Bone marrow (tissue), 2 donors: Measurements from ENCODE around the gene JAG2.

Experiments
- DNase-seq, 2 donors: peaks; one replicate each; lab custom pipeline; 2025; lab: John Stamatoyannopoulos, UW

The JAG2 gene

GRCh38 chr14:105182296-105183020 lies 13.9 kb upstream of the JAG2 start:
- DNase-seq: no peak

DNA sequence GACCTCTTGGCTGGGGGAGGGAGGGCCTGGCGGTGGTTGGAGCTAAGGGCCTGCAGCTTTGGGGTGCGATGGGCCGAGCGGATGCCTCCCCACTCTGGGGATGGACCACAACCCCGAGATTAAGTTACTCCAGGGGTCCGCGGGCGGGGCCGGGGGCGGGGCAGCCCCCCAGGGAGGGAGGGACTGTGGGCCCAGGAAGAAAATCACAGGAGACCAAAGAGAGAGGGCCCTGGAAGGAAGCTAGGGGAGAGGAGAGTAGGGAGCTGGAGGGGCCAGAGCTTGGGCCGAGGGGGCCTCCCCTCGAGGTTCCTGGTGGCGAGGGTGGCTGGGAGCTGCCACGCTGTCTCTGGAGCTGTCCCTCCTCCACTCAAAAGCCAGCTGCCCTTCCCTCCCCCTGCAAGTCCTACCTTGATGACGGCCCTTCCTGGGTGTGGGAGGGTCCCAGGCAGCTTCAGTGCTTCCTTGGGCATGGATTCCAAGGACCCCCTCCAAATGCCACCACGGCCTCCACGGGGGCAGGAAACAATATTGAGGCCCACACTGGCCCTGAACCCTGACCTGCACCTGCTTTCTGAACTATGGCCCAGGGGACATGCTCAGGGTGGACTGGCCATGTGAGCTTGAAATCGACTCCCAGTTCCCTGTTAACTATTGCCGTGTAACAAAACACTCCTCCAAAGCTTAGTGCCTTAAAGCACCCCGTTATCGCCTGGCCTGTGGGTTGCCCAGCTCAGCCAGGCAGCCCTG lies 13.1 kb upstream of the JAG2 start:
- no peak for DNase-seq

DNA sequence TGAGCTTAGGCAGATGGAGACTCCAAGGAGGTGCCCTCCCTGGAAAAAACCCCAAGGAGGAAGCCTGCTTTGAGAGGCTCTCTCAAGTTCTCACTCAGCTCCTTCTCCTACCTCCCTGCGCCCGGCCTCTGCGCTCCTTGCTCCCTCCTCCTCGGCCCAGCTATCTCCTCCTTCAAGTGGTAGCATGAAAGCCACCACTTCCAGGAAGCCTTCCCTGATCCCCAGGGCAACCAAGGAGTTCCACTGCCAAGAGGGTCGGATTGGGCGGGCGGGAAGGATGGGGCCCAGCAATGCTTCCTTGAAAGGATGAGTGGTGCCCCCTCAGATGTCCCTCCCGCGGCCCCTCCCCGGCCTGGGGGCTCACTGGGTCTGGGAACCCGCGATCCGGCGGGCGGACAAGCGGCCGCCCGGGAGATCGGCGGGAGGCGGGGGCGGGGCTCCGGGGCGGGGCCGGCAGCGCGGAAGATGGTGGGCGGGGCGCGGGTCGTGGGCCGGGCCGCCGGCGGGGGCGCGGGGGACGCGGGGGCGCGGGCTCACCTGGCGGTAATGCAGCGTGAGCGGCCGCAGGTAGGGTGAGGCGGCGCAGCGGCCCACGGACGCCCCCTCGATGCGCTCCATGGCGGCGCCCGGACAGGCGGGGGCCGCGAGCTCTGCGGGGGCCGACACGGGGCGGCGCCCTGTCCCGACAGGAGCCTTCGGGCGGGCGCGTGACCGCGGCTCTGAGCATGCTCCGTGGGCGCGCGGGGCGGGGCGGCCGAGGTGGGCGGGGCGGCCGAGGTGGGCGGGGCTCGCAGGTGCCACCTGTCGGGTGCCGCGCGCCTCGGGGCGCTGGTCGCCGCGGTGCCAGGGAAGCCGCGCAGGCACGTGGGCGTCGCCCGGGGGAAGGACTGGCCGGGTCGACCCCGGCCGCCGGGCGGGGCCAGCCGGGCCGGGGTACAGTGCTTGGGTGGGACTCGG lies 12.3 kb upstream of the JAG2 start, which contains the start of gene NUDT14:
Gene NUDT14 (minus strand): TSS at position 721 of the 957 bp plus-strand sequence. CDS start 103 bp downstream, at position 618.
- peak in 1 of 2 donors; percentile 24 for DNase-seq

- no peak for DNase-seq
These were observed 10.6 kb upstream of the JAG2 start for GRCh38 chr14:105179191-105179590.

DNA sequence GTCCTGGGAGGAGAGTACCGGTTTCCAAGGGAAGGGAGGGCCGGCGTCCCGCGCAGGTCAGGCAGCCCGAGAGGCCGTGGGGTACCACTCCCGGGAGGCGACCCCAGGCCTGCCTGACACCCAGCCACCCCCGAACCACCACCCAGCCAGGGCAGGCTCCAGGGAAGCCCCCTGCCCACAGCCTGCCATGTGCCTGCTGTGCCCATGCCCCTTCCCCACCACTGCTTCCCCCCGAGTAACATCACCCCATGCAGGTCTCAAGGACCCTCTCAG lies 10.2 kb upstream of the JAG2 start:
- no peak for DNase-seq

DNA sequence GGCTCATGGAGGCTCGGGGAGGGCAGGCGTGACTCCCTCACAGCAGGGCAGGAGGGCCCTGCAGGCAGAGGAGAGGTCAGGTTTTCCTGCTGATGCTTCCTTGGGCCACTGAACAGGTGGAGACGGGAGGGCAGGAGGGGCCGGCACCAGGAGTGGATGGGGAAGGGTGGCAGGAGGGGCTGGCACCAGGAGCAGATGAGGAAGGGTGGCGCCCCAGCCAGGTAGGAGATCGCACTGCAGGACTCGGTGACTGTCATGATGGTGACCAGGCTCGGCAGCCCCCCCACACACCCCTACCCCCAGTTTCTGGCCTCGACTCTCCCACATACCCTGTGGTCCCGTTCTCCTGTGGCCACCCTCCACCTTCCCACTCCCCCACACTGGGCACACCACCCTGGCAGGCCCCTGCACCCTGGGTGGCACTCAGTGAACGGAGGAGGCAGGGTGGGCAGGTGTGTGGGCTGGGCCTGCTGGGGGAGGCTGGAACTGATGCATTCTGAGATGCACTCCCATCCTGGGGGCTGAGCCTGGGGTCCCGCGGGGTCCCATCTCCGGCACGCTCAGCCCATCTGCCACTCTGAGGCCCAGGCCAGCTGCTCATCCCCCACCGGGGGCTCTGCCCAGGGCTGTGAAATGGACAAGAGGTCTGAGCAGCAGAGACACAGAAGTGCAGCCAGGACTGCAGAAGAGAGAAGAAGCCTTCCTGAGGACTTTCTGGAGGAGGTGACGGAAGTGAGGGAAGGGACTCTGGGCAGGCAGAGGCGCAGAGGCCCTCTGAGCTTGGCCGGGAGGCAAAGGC lies 9.7 kb upstream of the JAG2 start:
- no peak for DNase-seq

DNA sequence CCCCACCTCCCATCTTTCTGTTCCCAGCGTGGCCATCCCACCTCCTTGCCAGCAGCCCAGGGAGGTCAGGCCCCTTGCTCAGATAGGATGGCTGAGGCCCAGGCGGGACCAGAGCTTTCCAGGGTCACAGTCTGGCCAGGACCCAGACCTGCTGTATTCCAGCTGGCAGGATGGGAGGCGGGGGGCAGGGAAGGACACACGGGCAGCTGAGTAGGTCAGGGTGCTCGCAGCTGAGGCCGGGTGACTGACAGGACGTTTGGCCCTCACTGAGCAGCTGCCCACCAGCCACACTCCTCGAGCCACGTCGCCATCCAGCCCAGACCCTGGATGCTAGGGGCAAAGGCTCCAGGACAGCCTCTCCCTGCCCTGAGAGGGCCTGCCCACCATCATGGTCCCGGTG lies 8.5 kb upstream of the JAG2 start:
- DNase-seq: no peak

- DNase-seq: no peak
These were observed 7.9 kb upstream of the JAG2 start for GRCh38 chr14:105176513-105176912.

DNA sequence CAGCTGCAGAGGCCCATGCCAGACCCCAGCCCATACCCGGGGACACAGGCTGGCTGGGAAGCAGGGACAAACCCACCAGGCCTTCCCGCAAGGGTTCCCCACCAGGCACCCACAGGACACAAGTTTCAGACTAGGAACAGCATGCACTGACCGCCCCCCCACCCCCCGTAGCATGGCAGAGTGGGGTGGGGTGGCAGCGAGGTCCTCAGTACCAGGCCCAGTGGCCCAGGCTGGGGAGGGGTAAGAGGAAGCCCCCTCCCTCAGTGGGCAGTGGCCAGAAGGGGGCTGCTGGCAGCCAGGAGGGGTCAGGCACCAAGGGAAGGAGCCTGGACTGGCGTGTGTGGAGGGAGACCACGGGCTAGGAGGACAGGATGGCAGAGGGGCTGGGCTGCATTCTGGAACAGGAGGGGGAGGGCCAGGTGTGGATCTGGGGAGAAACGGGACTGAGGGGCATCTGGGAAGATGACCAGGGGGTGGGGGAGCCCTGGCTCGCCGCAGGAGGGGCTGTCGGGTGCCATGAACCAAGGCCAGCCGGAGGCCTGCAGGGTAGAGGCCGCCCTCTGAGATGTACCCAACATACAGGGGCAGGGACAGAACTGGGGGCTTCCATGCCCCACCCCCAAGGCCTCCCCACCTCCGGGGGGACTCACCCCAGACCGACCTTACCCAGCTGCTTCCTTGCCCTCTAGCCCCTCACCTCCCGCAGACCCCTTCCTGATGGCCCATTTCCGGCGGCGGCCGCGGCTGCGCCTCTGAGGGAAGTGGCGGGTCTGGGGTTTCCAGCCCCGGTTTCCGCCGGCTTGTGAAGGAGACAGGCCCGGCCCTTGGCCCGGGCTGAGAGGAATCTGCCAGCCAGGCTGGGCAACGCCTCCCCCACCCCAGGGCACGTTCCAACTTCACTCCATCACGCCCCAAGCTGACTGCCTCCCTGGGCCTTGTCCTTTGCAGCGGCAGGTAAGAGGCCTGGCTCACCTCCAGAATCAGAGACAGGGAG lies 5.6 kb upstream of the JAG2 start:
- DNase-seq: peak in 1 of 2 donors; percentile 58

DNA sequence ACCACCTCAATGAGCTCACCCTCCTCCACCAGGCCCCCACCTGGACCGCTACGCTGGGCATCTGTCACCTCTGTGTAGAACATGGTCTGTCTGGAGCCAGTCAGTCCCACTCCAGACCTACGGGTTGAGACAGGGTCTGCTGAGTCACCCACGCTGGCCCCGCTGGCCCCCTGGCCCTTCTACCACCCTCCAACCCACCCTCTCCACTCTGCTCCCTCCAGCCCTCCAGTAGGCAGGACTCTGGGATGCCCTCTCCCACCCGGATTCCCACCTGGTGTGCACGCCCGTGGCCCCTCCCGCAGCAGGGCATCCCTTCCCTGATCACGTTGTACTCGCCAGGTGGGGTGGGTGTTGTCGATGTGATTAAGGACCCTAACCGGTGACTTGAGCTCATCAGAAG lies 4.6 kb upstream of the JAG2 start:
- no peak for DNase-seq

- no peak for DNase-seq
These were observed 3.9 kb upstream of the JAG2 start for GRCh38 chr14:105172476-105172875.

GRCh38 chr14:105171004-105171673 lies 2.6 kb upstream of the JAG2 start:
- no peak for DNase-seq

DNA sequence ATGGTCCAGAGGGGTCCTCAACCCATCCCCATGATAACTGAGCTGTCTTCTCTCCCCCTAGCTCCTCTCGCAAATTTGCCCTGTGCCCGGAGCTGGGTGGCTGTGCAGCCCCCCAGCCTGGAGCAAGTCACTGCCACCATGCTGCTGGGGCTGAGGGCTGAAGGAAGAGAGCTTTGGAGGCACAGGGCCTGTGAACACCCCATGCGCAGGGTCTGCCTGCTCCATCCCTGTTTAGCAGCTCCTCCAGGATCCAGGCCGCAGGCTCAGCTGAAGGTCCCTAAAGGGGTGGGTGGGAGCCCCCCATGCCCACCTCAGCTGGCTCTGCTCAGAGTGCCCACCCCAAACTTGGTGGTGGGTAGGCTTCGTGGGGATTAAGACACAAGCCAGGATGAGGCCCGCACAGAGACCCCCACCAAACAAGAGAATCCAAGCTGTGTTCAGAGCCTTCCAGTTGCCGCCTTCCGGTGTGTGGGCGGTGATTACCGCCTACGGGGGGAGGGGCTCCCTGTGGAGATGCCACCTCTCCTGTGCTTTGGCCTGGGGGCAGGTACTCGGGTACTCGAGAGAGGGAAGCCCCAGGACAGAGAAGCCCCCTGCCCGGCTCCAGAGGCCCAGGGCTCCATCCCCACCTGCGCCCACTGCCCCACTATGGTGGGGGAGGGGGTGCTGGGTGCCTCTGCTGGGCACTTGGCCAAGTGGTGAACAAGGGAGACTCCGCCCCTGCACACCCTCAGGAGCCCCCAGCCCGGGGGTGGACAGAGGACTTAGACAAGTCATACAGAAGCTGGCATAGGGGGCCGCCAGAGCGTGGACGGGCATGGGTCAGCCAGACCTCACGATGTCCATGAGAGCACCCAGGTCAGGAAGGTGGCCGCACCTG lies 1.4 kb upstream of the JAG2 start:
- no peak for DNase-seq

GRCh38 chr14:105168979-105169507 lies 467 bp upstream of the JAG2 start:
- no peak for DNase-seq

DNA sequence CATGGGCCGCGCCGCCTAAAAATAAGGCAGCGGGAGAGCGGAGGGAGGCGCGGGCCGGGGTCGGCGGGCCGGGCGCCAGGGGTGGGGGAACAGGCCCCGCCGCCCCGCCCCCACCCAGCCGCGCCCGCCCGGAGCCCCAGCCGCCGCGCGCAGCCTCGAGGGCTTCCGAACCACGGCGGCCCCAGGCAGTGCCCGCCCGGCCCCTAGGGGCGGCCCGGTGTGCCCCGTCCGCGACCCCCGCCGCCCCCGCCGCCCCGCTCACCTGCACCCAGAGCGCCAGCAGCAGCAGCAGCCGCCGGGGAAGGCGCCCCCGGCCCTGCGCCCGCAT lies 519 bp downstream of the JAG2 start:
- DNase-seq: no peak

DNA sequence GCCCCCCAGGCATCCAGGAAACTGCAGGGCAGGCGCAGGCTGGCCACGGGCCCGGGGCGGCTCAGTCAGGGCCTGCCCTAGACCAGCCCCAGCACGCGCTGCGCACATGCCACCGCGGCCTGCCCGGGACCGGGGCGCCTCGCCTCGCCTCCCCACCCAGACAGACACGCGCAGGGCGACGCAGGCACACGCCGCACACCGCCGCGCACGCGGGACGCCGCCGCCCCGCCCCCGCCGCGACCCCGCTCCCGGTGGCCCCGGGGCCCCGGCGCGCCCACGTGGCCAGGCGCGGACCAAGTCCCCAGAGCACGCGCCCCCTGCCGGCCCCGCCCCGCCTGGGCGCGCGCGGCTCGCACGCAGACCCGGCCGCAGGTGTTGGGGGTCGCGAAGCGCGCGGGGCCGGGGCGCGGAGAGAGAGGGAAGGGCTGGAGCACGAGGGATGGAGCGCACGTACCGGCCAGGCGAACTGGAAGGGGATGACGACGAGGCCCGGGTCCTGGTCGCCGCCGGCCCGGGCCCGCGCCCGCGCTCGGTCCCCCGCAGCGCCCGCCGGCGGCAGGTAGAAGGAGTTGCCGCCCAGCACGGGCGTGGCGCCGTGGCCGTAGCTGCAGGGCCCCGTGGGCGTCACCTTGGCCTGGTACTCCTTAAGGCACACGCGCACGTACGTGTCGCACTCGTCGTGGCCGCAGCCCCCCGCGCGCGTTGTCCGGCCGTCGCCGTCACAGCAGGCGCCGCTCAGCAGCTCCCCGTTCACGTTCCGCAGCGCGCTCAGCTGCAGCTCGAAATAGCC lies 1.1 kb downstream of the JAG2 start:
- no peak for DNase-seq

DNA sequence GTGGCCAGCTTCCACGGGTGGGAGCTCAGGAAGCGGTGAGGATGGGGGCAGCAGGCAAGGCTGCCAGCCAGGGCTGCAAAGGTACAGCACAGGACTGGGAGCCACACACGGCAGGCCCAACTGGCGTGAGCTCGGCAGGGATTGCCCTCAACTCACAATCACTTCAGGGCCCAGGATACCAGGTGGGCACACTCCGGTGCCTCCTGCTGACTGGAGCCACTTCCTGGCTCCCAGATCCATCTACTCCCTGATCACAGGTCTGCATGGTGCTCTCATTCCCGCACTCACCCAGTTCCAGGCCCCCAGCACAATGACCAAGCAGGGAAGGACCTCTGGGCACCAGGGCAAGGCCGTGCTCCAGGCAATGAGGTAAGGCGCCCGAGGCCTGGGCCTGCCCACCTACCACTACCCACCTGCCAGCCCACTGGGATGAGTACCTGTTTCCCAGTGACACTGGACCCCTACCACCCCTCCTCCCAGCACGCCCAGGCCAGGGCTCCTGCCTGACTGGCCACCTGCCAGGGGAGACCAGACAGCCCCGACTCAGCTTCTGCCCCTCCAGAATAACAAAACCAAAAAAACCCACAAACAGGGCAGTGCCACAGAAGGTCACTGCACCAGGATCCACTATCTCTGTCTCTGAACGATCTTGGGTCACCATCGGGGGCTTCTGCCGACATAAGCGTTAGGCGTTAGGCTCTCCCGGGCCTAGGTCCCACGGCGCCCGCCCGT lies 1.8 kb downstream of the JAG2 start:
- no peak for DNase-seq
